IMR-90 (cell line): ENCODE data around the gene ZNF771.

ENCODE experiments used
- CTCF ChIP-seq: conservative IDR thresholded peaks from 2 replicates; pipeline ENCODE4 v1.5.1; 2012; ENCODE audit warnings: mild to moderate bottlenecking, low read depth, low read length, improper control_type of control experiment
- FOS ChIP-seq: fragments of 150-350 bp; IDR thresholded peaks from 2 replicates; pipeline ENCODE4 v1.6.1; 2016; ENCODE audit warnings: low read depth, low read length
- MXI1 ChIP-seq: IDR thresholded peaks from 2 replicates; pipeline ENCODE4 v1.6.1; 2012; ENCODE audit warnings: low read depth, mild to moderate bottlenecking, low read length, moderate library complexity, borderline replicate concordance
- NFE2L2 ChIP-seq: fragments of 150-350 bp; IDR thresholded peaks from 2 replicates; pipeline ENCODE4 v1.6.1; 2016; ENCODE audit warnings: low read depth, mild to moderate bottlenecking, low read length
- POLR2A ChIP-seq: IDR thresholded peaks from 2 replicates; pipeline ENCODE4 v1.6.1; 2012; ENCODE audit warnings: mild to moderate bottlenecking, low read depth, low read length
- RAD21 ChIP-seq: IDR thresholded peaks from 2 replicates; pipeline ENCODE4 v1.6.1; 2012; ENCODE audit warnings: low read length, improper control_type of control experiment

- no peak for TF ChIP-seq NFE2L2
- TF ChIP-seq CTCF: no peak
- no peak for TF ChIP-seq MXI1
- TF ChIP-seq FOS: no peak
- no peak for TF ChIP-seq POLR2A
- no peak for TF ChIP-seq RAD21
Measured at GRCh38 chr16:30437511-30438046, 30.2 kb downstream of the ZNF771 start.
